A673 (cell line): ENCODE measurements around the gene BSG. TPM values are rescaled to one million over a fixed set of nuclear protein-coding genes. Genes with fewer than 3 reads are reported as not detected.

Experiments
- BruUV-seq: library from RNA; stranded (reverse); fragments of 400-500 nt; replicated peaks from 2 replicates; lab custom pipeline; 2021; lab: Mats Ljungman, UMichigan
- CTCF ChIA-PET: fragments of 300-600 bp; sonication (Branson Sonifier 250); formaldehyde crosslinking; loops from one replicate; lab custom pipeline; 2022; ENCODE audit warnings: antibody characterized with exemption; lab: Charles Lee
- POLR2A ChIA-PET: fragments of 300-600 bp; sonication (Branson Sonifier 250); formaldehyde crosslinking; loops from one replicate; lab custom pipeline; 2022; ENCODE audit warnings: antibody characterized with exemption; ENCODE audit not compliant: low non-redundant PET; lab: Charles Lee
- DNase-seq: peaks from one replicate; pipeline ENCODE4 v3.0.0-alpha.2; 2015; ENCODE audit warnings: low spot score
- H3K27ac ChIP-seq: fragments of 200-600 bp; sonication (generic); 2 replicates; pipeline ENCODE4 v1.5.1; 2016; ENCODE audit warnings: mixed run types, low read depth, mild to moderate bottlenecking, mixed read lengths, antibody characterized with exemption, low read length; ENCODE audit not compliant: poor library complexity, severe bottlenecking
- H3K27me3 ChIP-seq: fragments of 200-600 bp; sonication (generic); replicated peaks from 2 replicates; pipeline ENCODE4 v1.6.1; 2017; ENCODE audit warnings: mixed run types, low read depth, mild to moderate bottlenecking, mixed read lengths, antibody characterized with exemption, low read length; ENCODE audit not compliant: insufficient read depth, poor library complexity
- H3K36me3 ChIP-seq: fragments of 200-600 bp; sonication (generic); 2 replicates; pipeline ENCODE4 v1.6.1; 2016; ENCODE audit warnings: mixed run types, mild to moderate bottlenecking, mixed read lengths, antibody characterized with exemption, low read length; ENCODE audit not compliant: insufficient read depth, poor library complexity, severe bottlenecking
- H3K4me1 ChIP-seq: fragments of 200-600 bp; sonication (generic); 2 replicates; pipeline ENCODE4 v1.6.1; 2017; ENCODE audit warnings: mixed run types, mild to moderate bottlenecking, mixed read lengths, antibody characterized with exemption, low read length; ENCODE audit not compliant: insufficient read depth, poor library complexity, severe bottlenecking
- H3K4me3 ChIP-seq: fragments of 200-600 bp; sonication (generic); 2 replicates; pipeline ENCODE4 v1.5.1; 2016; ENCODE audit warnings: low read depth, mixed run types, mild to moderate bottlenecking, mixed read lengths, low read length; ENCODE audit not compliant: poor library complexity, severe bottlenecking
- H3K9me3 ChIP-seq: fragments of 200-600 bp; sonication (generic); 2 replicates; pipeline ENCODE4 v1.6.1; 2016; ENCODE audit warnings: mixed run types, low read depth, mild to moderate bottlenecking, mixed read lengths, antibody characterized with exemption, low read length; ENCODE audit not compliant: poor library complexity, severe bottlenecking
- CTCF ChIP-seq: fragments of 300-800, 200-600 bp; sonication (generic); conservative IDR thresholded peaks from 2 replicates; pipeline ENCODE4 v1.5.1; 2017; ENCODE audit warnings: low read depth, mild to moderate bottlenecking, antibody characterized with exemption, low read length, moderate library complexity, mixed read lengths
- EZH2 ChIP-seq: fragments of 200-600 bp; sonication (generic); IDR thresholded peaks from 2 replicates; pipeline ENCODE4 v1.6.1; 2017; ENCODE audit warnings: borderline replicate concordance, low read depth, mild to moderate bottlenecking, mixed read lengths, antibody characterized with exemption, low read length; ENCODE audit not compliant: poor library complexity, severe bottlenecking
- intact Hi-C: fragments of 100-400 bp; cut with micrococcal nuclease; formaldehyde crosslinking; loops from one replicate; pipeline ENCODE4 v1.10.0; 2022; ENCODE audit not compliant: unreplicated experiment
- total RNA-seq: library from RNA; stranded (reverse); gene quantifications from 2 replicates; pipeline ENCODE4 v1.2.3, GENCODE V29; 2021

The BSG gene
- total RNA-seq, 1 experiment from 2014 or later, result 865 TPM

GRCh38 chr19:613732-614567, 41.6 kb downstream of the BSG start:
- Histone ChIP-seq H3K4me3 (no peak overlapping the region), H3K9me3 (no peaks in the 10 kb centered on the region), H3K27me3 (no peaks in the 10 kb centered on the region), H3K4me1 (peaks cover 27% of the 10 kb centered on the region), H3K36me3 (peaks cover 33% of the 10 kb centered on the region), H3K27ac (no peak overlapping the region)
- DNase-seq, result no peak
- CTCF ChIA-PET, result no interaction called here
- POLR2A ChIA-PET, result no interaction called here
- no TSS peak for BruUV-seq
- TF ChIP-seq EZH2, result no peak
- no peak for TF ChIP-seq CTCF
- intact Hi-C loops, result no loop called here

GRCh38 chr19:615619-616018, 43.2 kb downstream of the BSG start:
- H3K36me3 ChIP-seq, result peaks cover 45% of the 10 kb centered on the region
- intact Hi-C loops, result no loop called here
- ChIA-PET CTCF (no interaction called here), POLR2A (no interaction called here)
- no peaks in the 10 kb centered on the region for H3K9me3 ChIP-seq
- H3K4me1 ChIP-seq, result peaks cover 11% of the 10 kb centered on the region
- no peaks in the 10 kb centered on the region for H3K27me3 ChIP-seq
- no peak overlapping the region for H3K27ac ChIP-seq
- no peak for DNase-seq
- no peak overlapping the region for H3K4me3 ChIP-seq
- no TSS peak for BruUV-seq
- TF ChIP-seq EZH2 (no peak), CTCF (no peak)

- no TSS peak for BruUV-seq
- no peak overlapping the region for H3K4me3 ChIP-seq
These were observed 43.8 kb downstream of the BSG start for GRCh38 chr19:616062-616700.

More at GRCh38 chr19:616062-616700, 43.8 kb downstream of the BSG start:
- intact Hi-C loops, result no loop called here
- Histone ChIP-seq H3K9me3 (no peaks in the 10 kb centered on the region), H3K36me3 (peaks cover 45% of the 10 kb centered on the region), H3K27me3 (no peaks in the 10 kb centered on the region), H3K27ac (no peak overlapping the region), H3K4me1 (peaks cover 5% of the 10 kb centered on the region)
- DNase-seq, result no peak
- CTCF ChIA-PET, result no interaction called here
- POLR2A ChIA-PET, result no interaction called here
- TF ChIP-seq CTCF (no peak), EZH2 (no peak)
